HepG2 (cell line): ENCODE measurements around the gene TMUB1. TPM values are rescaled to one million over a fixed set of nuclear protein-coding genes. Genes with fewer than 3 reads are reported as not detected.

Experiments
- ATAC-seq: fragments of 200-7000 bp; cut with Tn5 transposase; 3 replicates; pipeline ENCODE4 v1.9.1; 2020; ENCODE audit warnings: mild to moderate bottlenecking, moderate library complexity
- BruUV-seq: library from RNA; stranded (reverse); fragments of 400-500 nt; replicated peaks from 2 replicates; lab custom pipeline; 2021; lab: Mats Ljungman, UMichigan
- CTCF ChIA-PET: fragments of 300-600 bp; formaldehyde crosslinking; extraction: SDS; loops from one replicate; lab custom pipeline; 2021; ENCODE audit warnings: low total read pairs, inconsistent platforms, low intra/inter-chr PET ratio; lab: Yijun Ruan, JAX
- POLR2A ChIA-PET: fragments of 350-600 bp; sonication (Branson Sonifier 250); formaldehyde crosslinking; loops from one replicate; lab custom pipeline; 2020; ENCODE audit warnings: antibody characterized with exemption, inconsistent platforms; lab: Yijun Ruan, JAX
- DNase-seq: peaks from one replicate; pipeline ENCODE4 v3.0.0-alpha.2; 2015; ENCODE audit warnings: low spot score
- FAIRE-seq: peaks from 3 replicates; lab custom pipeline; 2011; peaks lifted over from hg19 to GRCh38; lab: Jason Lieb, UNC
- H2AFZ ChIP-seq: one replicate; pipeline ENCODE4 v1.6.1; 2011; ENCODE audit warnings: low read length, inconsistent platforms
- H3K27ac ChIP-seq: fragments of 300-600 bp; 3 replicates; pipeline ENCODE4 v1.8.0; 2011; ENCODE audit warnings: mixed run types, mild to moderate bottlenecking, mixed read lengths, low read length, inconsistent platforms; ENCODE audit not compliant: insufficient read depth; ENCODE audit errors: extremely low read length
- H3K27me3 ChIP-seq, 2 experiments: fragments of 200-600 bp in 1 of 2; 2 replicates in 1 of 2; 3 replicates in 1 of 2; pipeline versions ENCODE4 v1.6.0 to v1.8.0; 2011; ENCODE audit warnings: low read length in 2 of 2, mild to moderate bottlenecking in 2 of 2, moderate library complexity in 2 of 2, inconsistent platforms in 1 of 2; ENCODE audit not compliant: insufficient read depth in 2 of 2, control insufficient read depth in 1 of 2
- H3K36me3 ChIP-seq, 2 experiments: fragments of 200-600 bp in 1 of 2; replicated peaks in 1 of 2; 2 replicates in 1 of 2; 3 replicates in 1 of 2; pipeline versions ENCODE4 v1.5.1 to v1.8.0; 2011; ENCODE audit warnings: low read length in 2 of 2, inconsistent platforms in 1 of 2; ENCODE audit not compliant: insufficient read depth in 2 of 2, control insufficient read depth in 1 of 2
- H3K4me1 ChIP-seq: 2 replicates; pipeline ENCODE4 v1.5.1; 2012; ENCODE audit warnings: low read length, inconsistent platforms; ENCODE audit not compliant: insufficient read depth
- H3K4me2 ChIP-seq: 2 replicates; pipeline ENCODE4 v1.6.0; 2011; ENCODE audit warnings: low read depth, low read length, inconsistent platforms
- H3K4me3 ChIP-seq, 3 experiments: fragments of 200-600 bp in 1 of 3; sonication (generic), shearing (Covaris generic) in 1 of 3; replicated peaks in 1 of 3; 2 replicates each; pipeline ENCODE4 v1.5.1; 2011 to 2016; ENCODE audit warnings: low read length in 3 of 3, inconsistent platforms in 2 of 3, low read depth in 2 of 3, mild to moderate bottlenecking in 2 of 3, control low read depth in 1 of 3, mixed read lengths in 1 of 3; ENCODE audit not compliant: insufficient read depth in 1 of 3
- H3K79me2 ChIP-seq: one replicate; pipeline ENCODE4 v1.6.1; 2011; ENCODE audit warnings: low read length, inconsistent platforms; ENCODE audit not compliant: insufficient read depth
- H3K9ac ChIP-seq: 2 replicates; pipeline ENCODE4 v1.6.0; 2011; ENCODE audit warnings: mild to moderate bottlenecking, low read depth, low read length, inconsistent platforms; ENCODE audit not compliant: insufficient read depth
- H3K9me3 ChIP-seq: 2 replicates; pipeline ENCODE4 v1.5.1; 2012; ENCODE audit warnings: mild to moderate bottlenecking, low read length
- H4K20me1 ChIP-seq: 2 replicates; pipeline ENCODE4 v1.6.0; 2011; ENCODE audit warnings: inconsistent platforms, mild to moderate bottlenecking, low read length, moderate library complexity; ENCODE audit not compliant: insufficient read depth
- MAFF ChIP-seq: IDR thresholded peaks from 2 replicates; pipeline ENCODE4 v1.6.1; 2011; ENCODE audit warnings: low read depth, low read length, improper control_type of control experiment
- MEIS1 ChIP-seq: sonication (generic); formaldehyde crosslinking; IDR thresholded peaks from 2 replicates; pipeline ENCODE4 v1.9.0; 2021; ENCODE audit warnings: mild to moderate bottlenecking, missing genetic modification reagents, moderate library complexity, borderline replicate concordance
- PBX2 ChIP-seq: IDR thresholded peaks from 2 replicates; pipeline ENCODE4 v1.6.1; 2016; ENCODE audit warnings: control low read depth
- SALL1 ChIP-seq: sonication (generic); formaldehyde crosslinking; IDR thresholded peaks from 2 replicates; pipeline ENCODE4 v1.8.0; 2022; ENCODE audit warnings: mild to moderate bottlenecking, missing genetic modification reagents
- TRIM22 ChIP-seq: fragments of 450-650 bp; IDR thresholded peaks from 2 replicates; pipeline ENCODE4 v1.6.1; 2017
- ZBTB10 ChIP-seq: sonication (generic); formaldehyde crosslinking; IDR thresholded peaks from 2 replicates; pipeline ENCODE4 v1.4.0; 2020; ENCODE audit warnings: missing genetic modification reagents, borderline replicate concordance
- ZBTB26 ChIP-seq: IDR thresholded peaks from 2 replicates; pipeline ENCODE4 v1.6.1; 2016; ENCODE audit warnings: missing compliant biosample characterization, missing genetic modification reagents, borderline replicate concordance
- ZNF101 ChIP-seq: sonication (generic); formaldehyde crosslinking; IDR thresholded peaks from 2 replicates; pipeline ENCODE4 v1.4.0; 2020; ENCODE audit warnings: mild to moderate bottlenecking, low read depth, missing genetic modification reagents, borderline replicate concordance
- ZNF18 ChIP-seq: sonication (generic); formaldehyde crosslinking; IDR thresholded peaks from 2 replicates; pipeline ENCODE4 v1.8.0; 2022; ENCODE audit warnings: mild to moderate bottlenecking, missing genetic modification reagents; ENCODE audit not compliant: insufficient replicate concordance
- ZNF549 ChIP-seq: sonication (generic); formaldehyde crosslinking; IDR thresholded peaks from 2 replicates; pipeline ENCODE4 v1.5.0; 2020; ENCODE audit warnings: missing genetic modification reagents
- ZNF768 ChIP-seq: sonication (generic); formaldehyde crosslinking; IDR thresholded peaks from 2 replicates; pipeline ENCODE4 v1.4.0; 2020; ENCODE audit warnings: missing genetic modification reagents
- WGBS: methylation state at CpG from one replicate; pipeline ENCODE4 v1.1.6; 2017; ENCODE audit warnings: low lambda C conversion rate; 5-methylcytosine and 5-hydroxymethylcytosine counted together
- in situ Hi-C: cut with HindIII; loops from 2 replicates; pipeline ENCODE4 v1.10.0; 2017; ENCODE audit warnings: low pct_unique_long_range_greater_than_20kb; ENCODE audit not compliant: extremely low pct_ligation_motif_present
- intact Hi-C: fragments of 100-400 bp; cut with micrococcal nuclease; formaldehyde crosslinking; loops from one replicate; pipeline ENCODE4 v1.10.0; 2022; ENCODE audit not compliant: unreplicated experiment
- polyA plus RNA-seq, 8 experiments: library from polyadenylated mRNA; depleted of rRNA in 3 of 8; stranded (reverse) in 7 of 8; unstranded in 1 of 8; fragments of >200 nt; fragmentation: Illumina TruSeq in 4 of 8; extraction: Trizol in 4 of 8; gene quantifications; 2 replicates each; pipeline versions ENCODE4 v1.2.1 to v1.2.3, GENCODE V29; 2011 to 2016; ENCODE audit warnings: low read depth in 4 of 8, missing spikeins in 1 of 8, mixed read lengths in 1 of 8; ENCODE audit not compliant: insufficient read depth in 1 of 8
- total RNA-seq, 5 experiments: library from RNA; depleted of rRNA; stranded (reverse); fragments of >200 nt; fragmentation: Illumina TruSeq; extraction: Trizol; gene quantifications; 2 replicates each; pipeline ENCODE4 v1.2.3, GENCODE V29; 2016; ENCODE audit warnings: low read depth in 1 of 5

Gene TMUB1
- total and polyA plus RNA-seq, 2 of the 13 experiments (the other 11 are each of a cell fraction or from before 2014, with no cell fraction given), result 44.8 to 51.6 TPM

- in situ Hi-C loops, result no loop called here
- H3K36me3 ChIP-seq, result peaks cover 0 to 3% of the 10 kb centered on the region in 2 experiments; a peak in 1 of 5 replicates
- FAIRE-seq (no peak), ATAC-seq (0 out of 3 replicates have a peak, but pooled peaks have one; percentile 2), DNase-seq (peak; percentile 50)
- H3K9ac ChIP-seq, result peak within 1 kb of the TSS; percentile 87
- ChIA-PET POLR2A (interaction anchor here (1.2 to 2.0 kb wide), 5 partner anchors 17 to 26 kb away, joined by 3 to 8 read pairs (median 6); partner anchors contain the start of genes AGAP3, FASTK and TMUB1), CTCF (interaction anchor here (0.8 kb wide), 1 partner anchor 51 kb away, joined by 3 read pairs; no protein-coding TSS in a partner anchor)
- intact Hi-C loops, result loop anchor here (2.0 kb wide), 2 partner anchors 27 to 51 kb away; partner anchors contain the start of gene AGAP3
- H3K27ac ChIP-seq, result peak within 1 kb of the TSS; percentile 86
- H2AFZ ChIP-seq, result no peak within 1 kb of the TSS
- H4K20me1 ChIP-seq, result peaks cover 4% of the 10 kb centered on the region; the same call in 1 of the 2 replicates
- BruUV-seq, result no TSS peak
- no peaks in the 10 kb centered on the region; a peak in 1 of 5 replicates for H3K27me3 ChIP-seq
- peak within 1 kb of the TSS; percentile 98 for H3K4me2 ChIP-seq
- H3K4me1 ChIP-seq, result peaks cover 51% of the 10 kb centered on the region
- no peaks in the 10 kb centered on the region for H3K9me3 ChIP-seq
- H3K4me3 ChIP-seq, result peak within 1 kb of the TSS; percentile 69 to 92 (median 90)
- WGBS, result under 1% methylated on average over 33 of the region's 75 CpGs
- H3K79me2 ChIP-seq, result peaks cover 16% of the 10 kb centered on the region
- peak; percentile 46 for TF ChIP-seq SALL1 (CRISPR knock-in tag)
- TF ChIP-seq PBX2 (CRISPR knock-in tag), result no peak
- TF ChIP-seq ZNF549 (CRISPR knock-in tag), result no peak
- peak; percentile 37; the same call in 1 of the 2 replicates for TF ChIP-seq ZBTB10 (CRISPR knock-in tag)
- TF ChIP-seq MEIS1 (CRISPR knock-in tag), result no peak
- no peak for TF ChIP-seq ZBTB26
- TF ChIP-seq ZNF101 (CRISPR knock-in tag), result no peak
- TF ChIP-seq MAFF, result no peak
- TF ChIP-seq ZNF768, result no peak
- no peak for TF ChIP-seq TRIM22
- TF ChIP-seq ZNF18 (CRISPR knock-in tag), result no peak
Observed at GRCh38 chr7:151059367-151060112, 23.8 kb downstream of the TMUB1 start, which contains the start of gene SLC4A2. Gene SLC4A2 (plus strand): TSS chr7:151059589. CDS start chr7:151061988, 2,399 bp downstream.
